ENCODE results near the gene LPIN3. TPM values are rescaled to one million over a fixed set of nuclear protein-coding genes. Genes with fewer than 3 reads are reported as not detected.
A peak's percentile ranks its signal among the peaks of the same experiment; 100 is the strongest.

LPIN3 gene
- total RNA-seq, 2 donors from 2014 or later, result 2.5 to 2.6 TPM

DNA sequence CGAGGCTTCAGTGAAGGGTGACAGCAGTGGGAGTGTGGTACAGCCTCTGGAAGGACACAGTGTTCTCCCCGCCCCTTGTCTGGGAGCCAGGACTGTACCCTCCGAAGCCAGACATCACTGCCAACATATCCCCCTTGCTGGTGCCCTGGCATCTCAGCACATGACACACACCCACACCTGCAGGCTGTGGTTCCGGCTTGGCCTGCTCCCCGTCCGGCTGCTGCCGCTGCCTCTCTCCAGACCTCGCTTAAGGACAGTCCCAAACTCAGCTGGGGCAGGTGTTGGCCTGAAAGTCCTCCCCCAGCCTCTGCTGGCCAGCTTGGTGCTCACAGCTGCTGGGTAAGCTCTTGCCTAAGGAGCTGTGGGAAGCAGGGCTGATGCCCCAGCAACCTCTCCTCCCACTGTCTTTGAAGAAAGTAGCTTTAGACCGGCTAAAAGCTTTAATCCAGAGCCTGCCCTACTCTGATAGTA is 19.0 kb downstream of the LPIN3 start:
- Mint-ChIP-seq H3K27me3 (ENCODE audit: low read depth) (peaks cover 3% of the 10 kb centered on the region), H3K36me3 (ENCODE audit: insufficient read depth in 2 of 2) (no peaks in the 10 kb centered on the region), H3K4me1 (ENCODE audit: low read depth) (no peaks in the 10 kb centered on the region), H3K9me3 (no peaks in the 10 kb centered on the region), H3K4me3 (no peak overlapping the region), H3K27ac (no peak overlapping the region)
- no peak for ATAC-seq (replicated peaks in 1 of 2)
- DNase-seq, result no peak

DNA sequence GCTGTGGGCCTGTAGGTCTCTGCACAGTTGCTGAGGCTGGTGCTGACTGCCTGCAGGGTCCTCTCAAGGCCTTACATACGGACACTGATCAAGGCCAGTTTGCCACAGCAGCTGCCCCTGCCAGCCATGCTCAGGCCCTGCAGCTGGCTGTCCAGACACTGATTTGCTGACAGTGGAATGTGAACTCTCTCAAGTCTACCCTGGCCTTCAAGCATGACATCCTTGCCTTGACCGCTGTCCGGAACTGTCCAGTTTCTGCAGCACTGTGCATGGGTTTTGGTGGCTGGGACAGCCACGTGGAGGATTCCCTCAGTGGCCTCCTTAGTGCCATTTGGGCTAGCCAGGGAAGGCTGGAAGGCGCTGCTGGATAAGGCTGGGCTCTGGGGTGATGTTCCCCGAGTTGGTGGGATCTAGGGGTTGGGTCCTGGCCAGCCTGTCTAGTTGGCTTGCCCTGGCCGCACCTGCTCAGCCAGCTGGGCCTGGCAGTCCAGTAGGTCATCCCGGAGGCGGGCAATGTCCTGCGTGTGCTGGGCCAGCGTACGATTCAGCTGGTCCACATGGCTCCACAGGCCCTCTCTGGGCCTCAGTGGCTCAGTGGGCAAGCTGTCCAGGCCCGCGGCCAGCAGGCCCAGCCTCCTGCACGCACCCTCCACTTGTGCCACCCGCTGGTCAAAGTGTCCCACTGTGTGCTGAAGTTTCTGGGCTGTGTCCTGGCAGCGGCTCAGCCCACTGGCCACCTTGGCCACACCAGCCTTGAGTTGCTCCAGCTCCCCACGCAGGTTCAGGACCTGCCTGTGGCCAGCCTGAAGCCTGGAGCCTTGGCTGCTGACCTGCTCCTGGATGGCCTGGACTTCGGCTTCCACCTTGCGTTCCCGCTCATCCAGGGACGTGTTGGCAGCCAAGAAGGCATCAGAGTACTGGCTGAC is 20.5 kb downstream of the LPIN3 start:
- Mint-ChIP-seq H3K4me3 (no peak overlapping the region), H3K36me3 (ENCODE audit: insufficient read depth in 2 of 2) (no peaks in the 10 kb centered on the region), H3K27ac (no peak overlapping the region), H3K9me3 (no peaks in the 10 kb centered on the region), H3K27me3 (ENCODE audit: low read depth) (peaks cover 14% of the 10 kb centered on the region), H3K4me1 (ENCODE audit: low read depth) (no peaks in the 10 kb centered on the region)
- DNase-seq, result no peak
- no peak for ATAC-seq (replicated peaks in 1 of 2)

DNA sequence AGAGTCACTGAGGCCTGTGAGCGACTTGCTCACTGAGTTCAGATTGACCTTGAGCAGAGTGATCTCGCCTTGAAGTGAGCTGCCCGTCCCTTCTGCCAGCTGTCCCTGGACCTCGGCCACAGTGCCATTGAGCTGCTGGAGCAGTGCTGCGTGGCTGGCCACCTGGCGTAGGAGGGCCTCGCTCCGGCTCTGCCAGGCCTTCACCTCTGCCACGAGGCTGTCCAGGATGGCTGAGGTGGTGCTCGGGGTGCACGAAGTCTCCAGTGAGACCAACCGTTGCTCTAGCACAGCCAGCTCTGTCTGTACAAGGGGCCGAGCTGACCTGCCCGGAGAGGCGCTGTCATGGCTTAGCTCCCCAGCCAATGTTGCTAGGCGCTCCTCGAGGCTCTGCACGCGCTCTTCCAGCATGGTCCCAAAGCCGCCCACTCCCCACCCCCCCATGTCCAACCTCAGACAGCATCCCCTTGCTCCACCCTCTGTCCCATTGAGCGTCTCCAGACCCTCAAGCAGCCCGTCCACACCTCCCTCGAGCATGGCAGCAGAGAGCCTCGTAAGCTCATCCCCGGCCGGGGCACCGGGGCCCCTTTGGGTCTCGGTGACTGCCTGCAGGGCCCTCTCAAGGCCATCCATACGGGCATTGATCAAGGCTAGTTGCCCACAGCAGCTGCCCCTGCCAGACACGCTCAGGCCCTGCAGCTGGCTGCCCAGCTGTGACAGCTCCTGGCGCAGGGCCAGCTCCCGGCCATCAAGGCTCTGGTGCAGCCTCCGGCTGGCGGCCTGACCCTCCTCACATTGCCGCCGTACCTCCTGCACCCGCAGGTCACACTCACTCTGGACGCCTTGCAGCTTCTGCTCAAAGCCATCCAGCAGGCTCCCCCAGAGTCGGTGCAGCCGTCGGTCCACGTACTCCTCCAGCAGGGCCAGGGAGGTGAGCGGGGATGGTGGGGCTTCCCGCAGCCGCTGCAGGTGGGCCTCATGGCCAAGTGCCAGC is 21.4 kb downstream of the LPIN3 start:
- no peak overlapping the region for H3K27ac Mint-ChIP-seq
- H3K9me3 Mint-ChIP-seq, result no peaks in the 10 kb centered on the region
- peaks cover 16% of the 10 kb centered on the region for H3K27me3 Mint-ChIP-seq (ENCODE audit: low read depth)
- peaks cover 1% of the 10 kb centered on the region for H3K4me1 Mint-ChIP-seq (ENCODE audit: low read depth)
- H3K36me3 Mint-ChIP-seq (ENCODE audit: insufficient read depth in 2 of 2), result no peaks in the 10 kb centered on the region
- DNase-seq (no peak), ATAC-seq (replicated peaks in 1 of 2) (no peak)
- no peak overlapping the region for H3K4me3 Mint-ChIP-seq

DNA sequence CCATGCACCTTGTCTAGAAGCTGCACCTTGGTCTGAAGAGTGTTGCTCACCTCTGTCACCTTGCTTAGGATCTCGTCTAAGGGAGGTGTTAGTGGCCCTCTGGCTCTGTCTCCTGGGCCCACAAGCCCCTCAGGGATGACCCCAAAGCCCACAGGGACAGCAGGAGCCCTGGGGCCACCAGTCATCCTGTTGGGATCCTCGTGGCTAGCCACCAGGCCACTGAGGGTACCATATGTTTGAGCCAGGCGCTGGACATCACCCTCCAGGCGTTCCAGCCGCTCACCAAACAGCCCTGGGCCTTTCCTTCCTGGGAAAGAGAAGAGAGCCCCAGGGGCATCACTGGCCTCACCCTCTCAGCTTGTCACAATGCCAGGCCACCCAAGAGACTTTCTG is 22.1 kb downstream of the LPIN3 start:
- Mint-ChIP-seq H3K4me3 (no peak overlapping the region), H3K36me3 (ENCODE audit: insufficient read depth in 2 of 2) (no peaks in the 10 kb centered on the region), H3K27me3 (ENCODE audit: low read depth) (peaks cover 23% of the 10 kb centered on the region), H3K27ac (no peak overlapping the region), H3K4me1 (ENCODE audit: low read depth) (peaks cover 6% of the 10 kb centered on the region), H3K9me3 (no peaks in the 10 kb centered on the region)
- DNase-seq, result no peak
- no peak for ATAC-seq (replicated peaks in 1 of 2)

DNA sequence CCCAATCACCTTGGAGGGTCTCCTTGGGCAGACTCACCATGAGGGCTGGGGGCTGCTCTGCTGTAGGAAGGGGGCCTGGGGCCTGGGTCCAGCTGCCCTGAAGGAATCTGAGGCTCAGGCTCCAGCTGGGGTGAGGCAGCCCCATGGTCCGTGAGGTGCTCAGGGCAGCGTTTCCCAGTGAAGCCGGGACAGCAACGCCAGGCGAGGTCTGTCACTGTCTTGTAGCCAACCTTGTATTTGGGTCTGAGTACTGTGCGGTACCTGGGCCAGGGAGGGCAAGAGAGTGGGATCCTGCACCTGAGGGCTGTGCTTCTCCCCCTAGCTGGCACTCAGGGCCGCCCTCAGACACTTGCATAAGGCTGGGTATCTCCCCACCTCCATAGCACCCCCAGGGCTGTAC is 23.0 kb downstream of the LPIN3 start:
- peaks cover 28% of the 10 kb centered on the region for H3K27me3 Mint-ChIP-seq (ENCODE audit: low read depth)
- peaks cover 6% of the 10 kb centered on the region for H3K4me1 Mint-ChIP-seq (ENCODE audit: low read depth)
- ATAC-seq (replicated peaks in 1 of 2) (no peak), DNase-seq (no peak)
- no peak overlapping the region for H3K4me3 Mint-ChIP-seq
- H3K9me3 Mint-ChIP-seq, result no peaks in the 10 kb centered on the region
- no peak overlapping the region for H3K27ac Mint-ChIP-seq
- no peaks in the 10 kb centered on the region for H3K36me3 Mint-ChIP-seq (ENCODE audit: insufficient read depth in 2 of 2)

DNA sequence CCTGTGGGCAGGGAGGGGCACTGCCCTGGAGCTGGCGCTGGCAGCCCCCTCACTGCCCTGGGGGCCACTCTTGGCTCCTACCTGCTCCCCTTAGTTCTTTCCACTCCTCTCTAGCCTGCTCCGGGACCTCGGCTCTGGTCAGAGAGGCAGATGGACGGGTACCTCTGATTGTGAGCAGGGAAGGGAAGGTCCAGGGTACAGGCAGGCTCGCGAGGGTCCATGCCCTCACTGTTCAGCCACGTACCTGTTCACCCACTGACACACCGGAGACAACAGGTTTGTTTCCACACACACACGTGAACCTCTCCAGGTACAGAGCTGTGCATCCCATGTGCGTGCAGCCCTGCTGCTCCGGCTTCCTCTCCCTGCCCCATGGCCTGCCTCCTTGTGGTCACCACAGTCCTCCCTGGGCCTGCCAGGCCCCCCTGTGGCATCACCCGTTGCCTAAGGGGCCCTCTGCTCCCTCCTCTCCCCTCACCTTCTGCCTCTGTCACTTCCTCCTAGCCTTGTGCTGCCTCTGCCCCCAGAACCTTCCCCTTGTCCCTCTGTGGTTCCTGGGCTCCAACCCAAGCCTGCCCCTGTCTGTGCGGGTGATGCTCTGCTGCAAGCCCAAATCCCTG is 23.7 kb downstream of the LPIN3 start:
- H3K4me3 Mint-ChIP-seq, result no peak overlapping the region
- DNase-seq, result no peak
- H3K9me3 Mint-ChIP-seq, result no peaks in the 10 kb centered on the region
- peaks cover 33% of the 10 kb centered on the region for H3K27me3 Mint-ChIP-seq (ENCODE audit: low read depth)
- H3K27ac Mint-ChIP-seq, result no peak overlapping the region
- no peak for ATAC-seq (replicated peaks in 1 of 2)
- H3K36me3 Mint-ChIP-seq (ENCODE audit: insufficient read depth in 2 of 2), result no peaks in the 10 kb centered on the region
- H3K4me1 Mint-ChIP-seq (ENCODE audit: low read depth), result peaks cover 6% of the 10 kb centered on the region

DNA sequence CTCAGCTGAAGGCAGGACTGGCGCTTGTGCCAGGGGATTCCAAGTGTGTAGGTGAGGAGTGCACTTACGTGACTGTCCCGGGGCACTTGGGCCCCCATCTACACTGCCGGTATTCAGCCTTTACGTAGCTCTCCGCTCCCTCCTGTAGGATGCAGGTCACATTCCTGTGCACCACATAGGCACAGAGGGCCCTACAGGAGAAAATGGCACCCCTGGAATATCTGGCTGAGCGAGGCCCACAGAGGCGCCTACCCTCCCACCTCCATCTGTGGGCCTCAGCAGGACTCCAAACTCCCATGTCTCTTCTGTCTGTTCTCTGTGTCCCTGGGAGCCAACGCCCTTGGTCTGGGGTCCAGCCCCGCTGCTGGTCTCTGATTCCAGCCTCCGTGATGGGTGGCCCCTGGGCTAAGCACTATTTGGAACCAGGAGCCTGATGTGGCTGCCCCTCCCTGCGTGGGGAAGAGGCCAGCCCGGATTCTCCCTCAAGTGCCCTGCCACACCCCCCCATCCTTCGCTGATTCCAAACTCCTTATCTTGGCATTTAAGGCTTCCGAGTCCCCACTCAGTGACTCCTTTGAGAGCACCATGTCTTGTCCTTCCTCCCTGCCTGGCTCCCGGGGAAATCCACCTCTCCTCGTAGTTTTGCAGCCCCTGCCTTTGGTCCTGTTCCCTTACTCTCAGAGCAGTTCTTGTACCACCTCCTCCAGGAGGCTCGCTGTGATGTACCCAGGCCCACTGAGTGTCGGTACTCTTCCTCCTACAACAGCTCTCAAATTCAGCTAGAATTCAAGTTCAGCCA is 24.5 kb downstream of the LPIN3 start:
- DNase-seq (no peak), ATAC-seq (replicated peaks in 1 of 2) (no peak)
- H3K4me3 Mint-ChIP-seq, result no peak overlapping the region
- no peaks in the 10 kb centered on the region for H3K9me3 Mint-ChIP-seq
- no peaks in the 10 kb centered on the region for H3K36me3 Mint-ChIP-seq (ENCODE audit: insufficient read depth in 2 of 2)
- peaks cover 41% of the 10 kb centered on the region for H3K27me3 Mint-ChIP-seq (ENCODE audit: low read depth)
- peaks cover 6% of the 10 kb centered on the region for H3K4me1 Mint-ChIP-seq (ENCODE audit: low read depth)
- H3K27ac Mint-ChIP-seq, result no peak overlapping the region

DNA sequence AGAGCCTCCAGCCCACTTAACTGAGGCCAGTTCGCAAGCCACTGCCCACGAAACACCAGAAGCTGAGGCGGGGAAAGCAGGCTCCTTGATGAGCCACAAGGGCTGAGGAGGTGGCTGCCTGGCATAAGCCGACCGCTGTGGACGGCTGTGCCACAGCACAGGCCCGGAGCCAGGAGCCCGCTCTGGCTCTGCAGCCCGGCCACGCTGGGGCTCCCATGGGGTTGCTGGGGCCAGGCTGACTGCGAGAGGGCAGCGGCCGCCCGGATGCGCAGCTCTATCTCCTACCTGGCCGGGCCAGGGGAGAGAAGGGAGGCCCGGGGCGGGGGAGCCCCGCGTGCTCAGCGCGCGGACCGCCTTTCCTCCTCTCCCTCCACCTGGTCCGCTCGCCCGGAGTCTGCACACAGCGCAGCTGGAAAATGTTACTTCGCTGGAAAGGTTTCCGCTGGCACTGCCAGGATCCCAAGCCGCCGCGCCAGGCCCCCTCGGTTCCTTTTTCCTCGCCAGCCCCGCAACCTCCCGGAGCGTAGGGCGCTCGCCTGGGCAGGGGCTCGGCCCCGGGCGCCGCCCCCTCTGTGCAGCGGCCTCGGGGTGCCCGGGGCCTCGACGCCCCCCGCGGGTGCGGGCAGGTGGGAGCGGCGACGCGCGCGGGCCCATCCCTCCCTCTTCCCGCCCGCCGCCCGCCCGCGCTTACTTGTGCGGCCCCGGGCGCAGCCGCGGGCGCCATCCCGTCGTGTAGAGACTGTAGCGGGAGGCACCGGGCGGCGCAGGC is 25.3 kb downstream of the LPIN3 start:
- Mint-ChIP-seq H3K4me1 (ENCODE audit: low read depth) (peaks cover 6% of the 10 kb centered on the region), H3K4me3 (peak overlapping the region in 1 of 2 donors; percentile 49), H3K9me3 (no peaks in the 10 kb centered on the region), H3K27me3 (ENCODE audit: low read depth) (peaks cover 42% of the 10 kb centered on the region), H3K36me3 (ENCODE audit: insufficient read depth in 2 of 2) (no peaks in the 10 kb centered on the region), H3K27ac (no peak overlapping the region)
- no peak for DNase-seq
- ATAC-seq (replicated peaks in 1 of 2), result peak; percentile 43 to 46

DNA sequence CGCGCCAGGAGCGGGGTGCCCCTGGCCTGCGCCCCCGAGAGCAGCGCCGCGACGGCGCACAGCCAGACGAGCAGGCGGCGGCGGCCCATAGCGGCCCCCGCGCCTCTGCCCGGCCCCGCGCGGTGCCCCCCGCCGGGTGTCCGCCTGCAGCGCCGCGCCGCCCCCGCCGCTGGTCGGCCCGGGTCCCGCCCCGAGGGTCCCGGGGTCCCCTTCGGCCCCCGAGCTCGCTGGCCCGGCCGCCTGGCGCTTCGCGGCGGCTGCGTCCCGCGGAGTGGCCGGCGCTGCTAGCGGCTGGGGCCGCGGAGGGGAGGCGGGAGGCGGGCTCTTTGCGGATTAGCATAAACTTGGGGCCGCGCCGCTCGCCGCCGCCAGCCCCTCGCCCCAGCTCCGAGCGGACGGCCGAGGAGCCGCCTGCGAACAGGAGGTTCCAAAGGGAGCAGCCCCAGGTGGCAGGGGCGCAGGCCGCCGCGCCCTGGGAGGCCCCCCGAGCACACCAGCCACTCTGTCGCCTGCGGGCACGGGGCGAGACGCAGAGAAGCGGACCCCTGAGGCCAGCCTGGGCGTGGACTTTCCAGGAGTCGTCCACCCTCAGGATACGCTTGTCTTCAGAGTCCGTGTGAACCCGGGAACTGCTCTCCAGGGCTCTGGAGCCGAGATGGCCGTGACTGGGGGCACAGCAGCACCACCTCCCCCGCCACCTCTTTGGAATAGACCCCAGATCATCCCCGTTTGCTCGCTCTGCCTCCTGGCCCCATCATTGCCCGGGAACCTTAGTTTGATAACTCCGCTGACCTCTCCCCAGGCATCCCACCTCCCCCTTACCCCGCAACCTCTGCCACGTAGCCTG is 26.1 kb downstream of the LPIN3 start, which contains the start of gene EMILIN3:
EMILIN3 (minus strand) TSS at position 273 of the 847 bp plus-strand sequence; CDS start at position 89, 184 bp downstream.
- no peaks in the 10 kb centered on the region for H3K9me3 Mint-ChIP-seq
- H3K27me3 Mint-ChIP-seq (ENCODE audit: low read depth), result peaks cover 47% of the 10 kb centered on the region
- no peak for DNase-seq
- H3K4me1 Mint-ChIP-seq (ENCODE audit: low read depth), result peaks cover 6% of the 10 kb centered on the region
- no peak within 1 kb of the TSS for H3K27ac Mint-ChIP-seq
- peak; percentile 12 to 24 for ATAC-seq (replicated peaks in 1 of 2)
- H3K4me3 Mint-ChIP-seq, result peak within 1 kb of the TSS; percentile 34 to 71
- H3K36me3 Mint-ChIP-seq (ENCODE audit: insufficient read depth in 2 of 2), result peaks cover 0 to 5% of the 10 kb centered on the region in 2 donors

DNA sequence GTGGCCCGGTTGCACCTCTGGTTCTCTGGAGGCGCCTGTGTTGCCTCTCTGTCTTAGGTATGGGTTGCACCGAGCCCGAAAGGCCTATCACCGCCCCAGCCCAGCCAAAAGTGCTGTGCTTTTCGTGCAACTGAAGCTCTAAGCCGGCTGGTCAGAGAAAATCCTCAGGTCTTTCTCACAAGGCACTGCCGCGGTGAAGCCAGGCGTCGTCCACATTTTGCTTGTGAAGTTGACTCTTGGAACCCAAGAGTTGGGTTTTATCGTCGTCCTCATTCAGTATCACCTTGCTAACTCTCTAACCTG is 26.7 kb downstream of the LPIN3 start:
- Mint-ChIP-seq H3K9me3 (no peaks in the 10 kb centered on the region), H3K36me3 (ENCODE audit: insufficient read depth in 2 of 2) (peaks cover 0 to 5% of the 10 kb centered on the region in 2 donors), H3K4me3 (peak overlapping the region; percentile 34 to 71), H3K27me3 (ENCODE audit: low read depth) (peaks cover 47% of the 10 kb centered on the region), H3K4me1 (ENCODE audit: low read depth) (peaks cover 6% of the 10 kb centered on the region), H3K27ac (no peak overlapping the region)
- ATAC-seq (replicated peaks in 1 of 2) (no peak), DNase-seq (no peak)

DNA sequence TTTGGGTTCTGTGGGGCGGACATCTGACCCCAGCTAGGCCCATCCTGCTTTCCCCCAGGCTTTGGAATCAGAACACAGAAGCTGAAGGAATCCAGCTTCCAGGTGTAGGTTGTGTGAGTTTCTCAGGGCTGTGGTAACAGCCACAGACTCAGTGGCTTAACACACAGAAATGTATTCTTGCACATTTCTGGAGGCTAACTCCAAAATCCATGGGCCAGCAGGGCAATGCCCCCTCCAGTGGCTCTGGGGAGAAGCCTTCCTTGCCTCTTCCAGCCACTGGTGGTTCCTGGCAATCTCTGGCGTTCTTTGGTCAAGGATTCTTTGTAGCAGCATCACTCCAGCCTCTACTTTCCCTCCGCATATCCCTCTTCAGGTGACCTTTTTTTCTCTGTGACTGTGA is 27.3 kb downstream of the LPIN3 start:
- peaks cover 6% of the 10 kb centered on the region for H3K4me1 Mint-ChIP-seq (ENCODE audit: low read depth)
- no peak for DNase-seq
- H3K27ac Mint-ChIP-seq, result no peak overlapping the region
- peaks cover 1 to 8% of the 10 kb centered on the region in 2 donors for H3K36me3 Mint-ChIP-seq (ENCODE audit: insufficient read depth in 2 of 2)
- peaks cover 50% of the 10 kb centered on the region for H3K27me3 Mint-ChIP-seq (ENCODE audit: low read depth)
- peaks cover under 1 to 3% of the 10 kb centered on the region in 2 donors for H3K9me3 Mint-ChIP-seq
- ATAC-seq (replicated peaks in 1 of 2), result no peak
- no peak overlapping the region for H3K4me3 Mint-ChIP-seq

Measured in activated T-cell treated with anti-CD3 and anti-CD28 coated beads, Interleukin-2, amount 50 U/mL, for 72 hours (primary cell).